Nephron (organoid): ENCODE results near the gene ELOVL5.

Source experiments
- H3K27ac Mint-ChIP-seq, 3 experiments: 2 replicates each; pipeline ENCODE4 v1.8.0; 2020; ENCODE audit warnings: mixed read lengths in 3 of 3, mild to moderate bottlenecking in 2 of 3, moderate library complexity in 1 of 3
- H3K27me3 Mint-ChIP-seq: 2 replicates; pipeline ENCODE4 v1.8.0; 2021; ENCODE audit warnings: low read depth, mild to moderate bottlenecking, moderate library complexity, mixed read lengths
- H3K36me3 Mint-ChIP-seq: 2 replicates; pipeline ENCODE4 v1.8.0; 2020; ENCODE audit warnings: low read depth, mixed read lengths
- H3K4me1 Mint-ChIP-seq: 2 replicates; pipeline ENCODE4 v1.8.0; 2020; ENCODE audit warnings: mixed read lengths
- H3K4me3 Mint-ChIP-seq, 3 experiments: 2 replicates each; pipeline ENCODE4 v1.8.0; 2020; ENCODE audit warnings: mild to moderate bottlenecking in 3 of 3, mixed read lengths in 3 of 3, moderate library complexity in 2 of 3
- H3K9me3 Mint-ChIP-seq: 2 replicates; pipeline ENCODE4 v1.8.0; 2020; ENCODE audit warnings: mixed read lengths
- CTCF ChIP-seq, 3 experiments: fragments of 200-600 bp; sonication (generic); IDR thresholded peaks; one replicate each; pipeline ENCODE4 v1.5.0; 2021; ENCODE audit warnings: antibody characterized with exemption in 3 of 3; ENCODE audit not compliant: unreplicated experiment in 3 of 3

ELOVL5 gene

GRCh38 chr6:53373638-53374037 lies 24.9 kb upstream of the ELOVL5 start:
- Mint-ChIP-seq H3K27me3 (no peaks in the 10 kb centered on the region), H3K36me3 (no peaks in the 10 kb centered on the region), H3K4me3 (no peak overlapping the region), H3K4me1 (peaks cover 6% of the 10 kb centered on the region), H3K9me3 (no peaks in the 10 kb centered on the region), H3K27ac (no peak overlapping the region)
- no peak for TF ChIP-seq CTCF (IDR thresholded peaks at IDR 0.05; ENCODE audit: unreplicated experiment in 3 of 3)

GRCh38 chr6:53369876-53370515 lies 21.2 kb upstream of the ELOVL5 start:
- Mint-ChIP-seq H3K36me3 (no peaks in the 10 kb centered on the region), H3K27me3 (no peaks in the 10 kb centered on the region), H3K27ac (peak overlapping the region; percentile 48 to 85 (median 65)), H3K4me3 (no peak overlapping the region), H3K9me3 (peaks cover 4% of the 10 kb centered on the region), H3K4me1 (no peaks in the 10 kb centered on the region)
- no peak for TF ChIP-seq CTCF (IDR thresholded peaks at IDR 0.05; ENCODE audit: unreplicated experiment in 3 of 3)

GRCh38 chr6:53369051-53369450 lies 20.3 kb upstream of the ELOVL5 start:
- no peak overlapping the region for H3K27ac Mint-ChIP-seq
- H3K9me3 Mint-ChIP-seq = peaks cover 4% of the 10 kb centered on the region
- H3K4me1 Mint-ChIP-seq = no peaks in the 10 kb centered on the region
- H3K36me3 Mint-ChIP-seq = no peaks in the 10 kb centered on the region
- H3K4me3 Mint-ChIP-seq = no peak overlapping the region
- H3K27me3 Mint-ChIP-seq = no peaks in the 10 kb centered on the region
- no peak for TF ChIP-seq CTCF (IDR thresholded peaks at IDR 0.05; ENCODE audit: unreplicated experiment in 3 of 3)

GRCh38 chr6:53366128-53366641 lies 17.4 kb upstream of the ELOVL5 start:
- Mint-ChIP-seq H3K4me3 (no peak overlapping the region), H3K27ac (no peak overlapping the region), H3K4me1 (peaks cover 5% of the 10 kb centered on the region), H3K27me3 (no peaks in the 10 kb centered on the region), H3K9me3 (peaks cover 4% of the 10 kb centered on the region), H3K36me3 (no peaks in the 10 kb centered on the region)
- TF ChIP-seq CTCF (IDR thresholded peaks at IDR 0.05; ENCODE audit: unreplicated experiment in 3 of 3) = no peak

- TF ChIP-seq CTCF (IDR thresholded peaks at IDR 0.05; ENCODE audit: unreplicated experiment in 3 of 3) = no peak
- Mint-ChIP-seq H3K27me3 (no peaks in the 10 kb centered on the region), H3K27ac (no peak overlapping the region), H3K9me3 (peaks cover 4% of the 10 kb centered on the region), H3K36me3 (no peaks in the 10 kb centered on the region), H3K4me1 (peaks cover 23% of the 10 kb centered on the region), H3K4me3 (no peak overlapping the region)
Measured at GRCh38 chr6:53363341-53364079, 14.8 kb upstream of the ELOVL5 start.
